LNCAP (cell line): ENCODE measurements around the gene RBBP7.

Source experiments
- TF ChIP-seq, protein P1 (sequence below): fragments of 450-650 bp; IDR thresholded peaks from 2 replicates; pipeline ENCODE4 v1.5.1; 2017; ENCODE audit warnings: mild to moderate bottlenecking

Gene RBBP7

DNA sequence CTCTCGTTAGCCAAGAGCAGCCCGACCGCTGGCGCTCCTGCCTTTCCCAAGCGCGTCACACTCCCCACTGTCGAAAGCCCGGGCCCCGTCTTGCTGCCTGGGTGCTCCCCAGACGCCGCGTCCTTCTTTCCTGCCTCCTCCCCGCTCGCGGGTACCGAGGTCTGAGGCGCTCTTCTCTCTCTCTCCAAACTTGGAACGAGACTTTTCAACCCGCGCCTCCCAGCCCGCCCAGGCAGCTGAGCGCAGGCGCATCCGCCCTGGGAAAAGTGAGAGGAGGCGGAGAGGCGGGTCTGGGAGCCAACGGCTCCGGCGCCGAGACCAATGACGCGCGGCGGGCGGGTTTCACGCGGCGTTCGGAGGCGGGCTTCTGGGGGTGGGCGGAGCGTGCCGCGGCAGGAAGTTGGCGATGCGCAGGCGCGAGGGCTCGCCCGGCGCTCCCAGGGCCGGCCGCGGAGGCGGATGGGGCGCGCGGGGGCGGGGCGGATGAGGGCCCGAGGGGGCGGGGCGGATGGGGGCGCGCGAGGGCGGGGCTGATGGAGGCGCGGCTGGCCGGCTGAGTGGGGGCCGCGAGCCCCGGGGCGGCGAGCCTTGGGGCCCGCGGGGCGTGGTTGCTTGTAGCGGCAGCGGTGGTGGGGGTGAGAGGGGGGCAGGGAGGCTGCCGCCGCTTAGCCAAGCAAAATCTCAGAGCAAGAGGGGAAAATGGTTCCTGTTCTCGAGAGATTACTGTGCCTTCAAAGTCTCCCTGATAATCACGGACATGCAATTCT lies at the start of gene RBBP7:
RBBP7 (minus strand) TSS at position 268 of the 767 bp plus-strand sequence. CDS start 309 bp downstream, outside the sequence.
- TF ChIP-seq, protein P1, sequence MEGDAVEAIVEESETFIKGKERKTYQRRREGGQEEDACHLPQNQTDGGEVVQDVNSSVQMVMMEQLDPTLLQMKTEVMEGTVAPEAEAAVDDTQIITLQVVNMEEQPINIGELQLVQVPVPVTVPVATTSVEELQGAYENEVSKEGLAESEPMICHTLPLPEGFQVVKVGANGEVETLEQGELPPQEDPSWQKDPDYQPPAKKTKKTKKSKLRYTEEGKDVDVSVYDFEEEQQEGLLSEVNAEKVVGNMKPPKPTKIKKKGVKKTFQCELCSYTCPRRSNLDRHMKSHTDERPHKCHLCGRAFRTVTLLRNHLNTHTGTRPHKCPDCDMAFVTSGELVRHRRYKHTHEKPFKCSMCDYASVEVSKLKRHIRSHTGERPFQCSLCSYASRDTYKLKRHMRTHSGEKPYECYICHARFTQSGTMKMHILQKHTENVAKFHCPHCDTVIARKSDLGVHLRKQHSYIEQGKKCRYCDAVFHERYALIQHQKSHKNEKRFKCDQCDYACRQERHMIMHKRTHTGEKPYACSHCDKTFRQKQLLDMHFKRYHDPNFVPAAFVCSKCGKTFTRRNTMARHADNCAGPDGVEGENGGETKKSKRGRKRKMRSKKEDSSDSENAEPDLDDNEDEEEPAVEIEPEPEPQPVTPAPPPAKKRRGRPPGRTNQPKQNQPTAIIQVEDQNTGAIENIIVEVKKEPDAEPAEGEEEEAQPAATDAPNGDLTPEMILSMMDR = no peak

DNA sequence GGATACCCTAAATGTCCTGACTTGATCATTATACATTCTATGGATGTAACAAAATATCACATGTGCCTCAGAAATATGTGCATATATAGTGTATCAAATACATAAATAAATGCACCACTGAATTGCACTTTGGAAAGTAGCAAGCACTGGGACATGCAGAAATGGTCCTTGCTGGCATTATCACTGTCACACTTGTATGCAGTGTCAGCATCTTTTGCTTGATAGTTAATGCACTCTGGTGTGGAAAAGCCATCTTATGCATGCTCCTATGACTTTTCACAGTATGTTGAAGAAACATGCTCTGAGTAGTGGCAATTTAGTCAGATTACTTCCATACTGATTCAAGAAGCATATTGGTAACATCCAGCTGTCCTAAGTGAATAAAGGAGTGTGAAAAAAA lies 48.8 kb upstream of the RBBP7 start:
- TF ChIP-seq, protein P1 = no peak

DNA sequence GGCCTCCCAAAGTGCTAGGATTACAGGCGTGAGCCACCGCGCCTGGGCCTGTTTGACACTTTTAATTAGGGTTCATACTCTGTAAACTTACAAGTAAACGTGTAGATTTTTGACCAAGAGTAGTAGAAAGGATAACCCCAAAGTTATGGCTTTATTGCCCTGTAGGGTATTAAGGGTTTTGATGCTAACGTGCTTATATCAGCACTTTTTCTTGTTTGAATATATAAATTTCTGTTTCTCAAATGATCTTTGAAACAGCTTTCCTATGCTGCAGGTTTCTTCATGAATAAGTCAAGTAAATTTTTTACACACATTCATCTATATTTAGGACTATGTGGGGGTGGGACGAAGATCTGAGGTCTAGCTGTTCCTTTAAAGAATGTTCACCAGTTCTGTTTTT lies 47.0 kb upstream of the RBBP7 start:
- TF ChIP-seq, protein P1 = no peak

DNA sequence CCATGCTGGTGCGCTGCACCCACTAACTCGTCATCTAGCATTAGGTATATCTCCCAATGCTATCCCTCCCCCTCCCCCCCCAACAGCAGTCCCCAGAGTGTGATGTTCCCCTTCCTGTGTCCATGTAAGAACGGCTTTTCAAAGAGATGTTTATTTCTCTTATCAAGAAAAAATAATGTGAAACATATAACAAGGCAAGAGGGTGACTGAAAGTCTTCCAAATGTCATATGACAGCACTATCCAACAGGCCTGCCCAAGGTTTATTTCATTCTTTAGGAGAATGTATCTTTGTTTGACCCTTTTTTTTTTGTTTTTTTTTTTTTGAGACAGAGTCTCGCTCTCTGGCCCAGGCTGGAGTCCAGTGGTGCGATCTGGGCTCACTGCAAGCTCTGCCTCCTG lies 46.4 kb upstream of the RBBP7 start:
- TF ChIP-seq, protein P1 = no peak

DNA sequence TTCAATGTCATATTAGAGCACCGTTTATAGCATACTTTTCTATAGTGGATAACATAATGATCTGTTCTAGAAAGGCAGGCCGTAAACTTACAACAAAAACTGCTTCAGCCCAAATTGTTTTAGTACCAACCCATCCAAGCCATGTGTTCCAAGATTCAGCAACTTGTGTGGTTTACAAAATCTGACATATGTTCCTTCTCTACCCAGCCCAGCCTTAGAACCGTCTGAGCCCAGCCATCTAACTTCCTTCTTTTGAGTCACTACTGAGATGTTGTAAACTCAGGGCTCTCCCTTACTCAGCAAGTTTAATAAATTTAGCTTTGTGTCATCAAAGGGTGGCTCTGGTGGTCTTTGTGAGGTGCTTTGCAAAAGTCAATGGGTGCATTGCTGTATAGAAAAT lies 43.9 kb upstream of the RBBP7 start:
- TF ChIP-seq, protein P1 = no peak

DNA sequence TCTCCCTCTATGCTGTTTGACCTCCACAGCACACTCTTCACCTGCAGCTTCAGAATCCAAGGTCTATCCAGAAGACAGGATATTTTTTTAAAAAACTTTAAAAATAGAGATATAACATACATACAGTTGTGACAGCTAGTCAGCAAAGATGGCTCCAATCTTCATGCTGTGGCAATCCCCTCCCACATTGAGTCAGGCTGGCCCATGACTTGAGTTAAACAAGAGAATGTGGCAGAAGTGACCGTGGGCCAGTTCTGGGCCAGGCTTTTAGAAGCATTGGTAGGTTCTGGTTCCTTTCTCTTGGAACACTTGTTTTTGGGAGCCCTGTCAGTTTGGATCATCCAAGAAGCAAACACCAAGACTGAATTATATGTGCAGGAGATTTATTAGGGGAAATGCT lies 40.2 kb upstream of the RBBP7 start:
- TF ChIP-seq, protein P1 = no peak

DNA sequence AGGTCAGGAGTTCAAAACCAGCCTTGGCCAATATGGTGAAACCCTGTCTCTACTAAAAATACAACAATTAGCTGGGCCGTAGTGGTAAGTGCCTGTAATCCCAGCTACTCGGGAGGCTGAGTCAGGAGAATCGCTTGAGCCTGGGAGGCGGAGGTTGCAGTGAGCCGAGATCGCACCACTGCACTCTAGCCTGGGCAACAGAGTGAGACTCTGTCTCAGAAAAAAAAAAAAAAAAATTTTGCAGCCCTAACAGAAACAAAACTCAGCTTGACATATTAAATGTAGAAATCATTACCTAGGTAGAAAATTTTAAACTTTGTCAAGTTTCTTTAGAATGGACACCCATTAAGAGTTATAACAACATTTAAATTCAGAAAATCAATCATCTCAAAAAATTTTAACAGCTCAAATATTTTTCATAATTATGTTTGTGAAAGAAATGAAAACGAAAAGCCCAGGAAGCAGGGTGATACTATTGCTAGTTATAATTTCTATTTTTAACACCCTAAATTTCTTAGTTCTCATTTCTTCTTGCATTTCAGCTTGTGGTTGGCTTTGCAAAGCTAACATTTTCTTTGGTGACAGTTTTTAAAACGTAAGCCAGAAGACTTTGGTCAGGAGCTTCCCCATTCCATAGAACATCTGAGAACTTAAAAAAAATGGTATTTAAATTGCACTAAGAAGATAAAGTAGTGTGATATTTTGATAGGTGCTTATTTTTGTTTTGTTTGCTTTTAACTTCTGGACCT lies 33.3 kb upstream of the RBBP7 start:
- TF ChIP-seq, protein P1 = no peak
